GM21360 (cell line): Measurements from ENCODE around the gene ZNF439.
"Not testable (repeated sequence)": the region's sequence is repeated elsewhere in the genome, so short reads cannot be mapped to it uniquely, and the experiment has no call there.

ENCODE experiments used
- ATAC-seq: cut with Tn5 transposase; IDR thresholded peaks from one replicate; pipeline ENCODE4 v1.9.1; 2021; ENCODE audit warnings: mild to moderate bottlenecking, moderate library complexity; ENCODE audit not compliant: unreplicated experiment

The ZNF439 gene

GRCh38 chr19:11867766-11868165 lies 19.2 kb downstream of the ZNF439 start:
- ATAC-seq, result not testable (repeated sequence)

DNA sequence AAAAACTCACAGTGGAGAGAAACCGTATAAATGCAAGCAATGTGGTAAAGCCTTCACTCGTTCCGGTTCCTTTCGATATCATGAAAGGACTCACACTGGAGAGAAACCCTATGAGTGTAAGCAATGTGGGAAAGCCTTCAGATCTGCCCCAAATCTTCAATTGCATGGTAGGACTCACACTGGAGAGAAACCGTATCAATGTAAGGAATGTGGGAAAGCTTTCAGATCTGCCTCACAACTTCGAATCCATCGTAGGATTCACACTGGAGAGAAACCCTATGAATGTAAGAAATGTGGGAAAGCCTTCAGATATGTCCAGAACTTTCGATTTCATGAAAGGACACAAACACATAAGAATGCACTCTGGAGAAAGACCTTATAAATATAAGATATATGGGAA lies 19.7 kb downstream of the ZNF439 start:
- no peak for ATAC-seq

GRCh38 chr19:11872624-11873023 lies 24.1 kb downstream of the ZNF439 start:
- no peak for ATAC-seq

DNA sequence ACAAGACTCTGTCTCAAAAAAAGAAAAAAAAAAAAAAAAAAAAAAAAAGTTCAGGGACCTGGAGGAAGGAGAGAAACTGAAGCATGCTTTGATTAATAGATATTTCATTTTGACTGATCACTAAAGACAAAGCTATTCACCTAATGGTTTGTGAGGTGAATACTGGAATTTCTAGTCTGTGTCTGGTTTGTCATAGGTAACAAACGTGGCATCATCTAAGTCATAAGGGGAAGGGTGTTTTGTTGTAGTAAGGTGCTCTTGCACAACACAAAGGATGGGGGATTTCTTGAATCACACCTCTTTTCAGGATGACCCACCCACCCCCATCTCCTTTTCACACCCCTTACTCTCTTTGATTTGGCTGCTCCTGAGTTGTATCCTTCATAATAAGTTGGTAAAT lies 25.2 kb downstream of the ZNF439 start:
- no peak for ATAC-seq

GRCh38 chr19:11879687-11880266 lies 31.3 kb downstream of the ZNF439 start:
- not testable (repeated sequence) for ATAC-seq

- ATAC-seq, result no peak
Observed at GRCh38 chr19:11880598-11880997, 32.1 kb downstream of the ZNF439 start.

DNA sequence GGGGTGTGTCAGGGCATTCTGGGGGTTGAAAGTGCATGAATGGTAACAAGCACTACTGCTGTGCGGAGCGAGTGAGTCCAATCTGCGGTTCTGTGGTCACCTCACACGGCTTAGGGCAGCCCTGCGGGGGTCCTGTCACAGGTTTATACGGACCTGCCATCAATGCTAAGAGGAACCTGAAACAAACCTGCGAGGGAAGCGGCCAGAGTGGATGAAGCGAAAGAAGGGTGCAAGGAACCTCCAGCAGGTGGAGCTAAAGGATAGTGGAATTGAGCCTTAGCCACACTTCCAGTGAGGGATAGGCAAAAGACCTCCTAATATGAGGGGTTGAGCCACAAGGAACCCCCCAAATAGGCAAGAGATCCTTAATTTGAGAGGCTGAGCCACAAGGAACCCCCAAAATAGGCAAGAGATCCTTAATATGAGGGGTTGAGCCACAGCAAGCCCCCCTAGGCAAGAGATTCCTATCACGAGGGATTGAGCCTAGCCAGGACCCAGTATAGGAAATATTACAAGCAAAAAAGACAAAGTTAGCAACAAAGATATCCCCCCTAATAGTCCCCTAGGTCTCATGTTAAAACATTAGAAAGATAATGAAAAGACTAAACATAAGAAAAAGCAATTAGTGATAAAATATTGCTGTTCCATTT lies 32.8 kb downstream of the ZNF439 start:
- no peak for ATAC-seq

- no peak for ATAC-seq
Observed at GRCh38 chr19:11882606-11883005, 34.1 kb downstream of the ZNF439 start.

GRCh38 chr19:11887234-11887610 lies 38.7 kb downstream of the ZNF439 start:
- no peak for ATAC-seq

DNA sequence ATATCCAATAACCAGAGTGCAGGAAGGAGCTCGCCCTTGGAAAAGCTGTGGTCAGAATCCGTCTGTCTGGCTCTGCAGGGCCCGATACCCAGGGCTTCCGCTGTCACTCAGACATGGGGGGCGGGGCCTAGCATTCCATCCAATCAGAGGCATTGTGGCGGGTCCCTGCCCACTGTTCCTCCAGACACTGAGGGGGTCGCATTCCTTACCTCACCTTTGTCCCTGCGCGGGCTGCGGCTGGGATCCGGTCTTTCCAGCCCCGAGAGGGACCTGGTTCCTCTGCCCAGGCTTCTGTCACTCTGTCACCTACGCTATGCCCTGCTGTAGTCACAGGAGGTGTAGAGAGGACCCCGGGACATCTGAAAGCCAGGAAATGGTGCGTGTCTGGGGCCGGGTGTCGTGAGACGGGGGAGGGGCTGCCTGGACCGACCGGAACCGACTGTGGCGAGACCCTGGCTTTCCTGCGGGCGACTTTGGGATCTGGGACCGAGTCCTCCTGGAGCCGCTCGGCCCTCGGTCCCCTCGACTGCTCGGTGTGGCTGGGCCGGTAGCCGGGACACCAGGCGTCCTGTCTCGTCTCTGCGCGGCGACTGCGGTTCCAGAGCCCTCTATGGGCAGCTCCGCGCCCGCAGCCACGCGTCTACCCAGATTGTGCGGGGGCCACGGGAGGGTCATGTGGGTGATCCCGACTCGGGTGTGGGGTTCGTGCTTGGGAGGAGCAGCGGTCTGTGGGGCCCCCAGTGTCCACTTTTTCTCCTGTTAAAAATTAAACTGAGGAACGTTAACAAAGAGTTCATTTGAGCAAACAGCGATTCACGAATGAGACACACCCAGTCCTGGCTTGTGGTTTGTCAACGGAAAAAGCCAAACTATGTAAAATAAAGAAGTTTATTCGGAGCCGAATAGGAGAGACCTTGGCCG lies 39.3 kb downstream of the ZNF439 start, which contains the start of gene ZNF69:
Gene ZNF69, plus strand, starts transcription at position 172 of the 921 bp plus-strand sequence. Its CDS starts 142 bp downstream, at position 314.
- no peak for ATAC-seq

DNA sequence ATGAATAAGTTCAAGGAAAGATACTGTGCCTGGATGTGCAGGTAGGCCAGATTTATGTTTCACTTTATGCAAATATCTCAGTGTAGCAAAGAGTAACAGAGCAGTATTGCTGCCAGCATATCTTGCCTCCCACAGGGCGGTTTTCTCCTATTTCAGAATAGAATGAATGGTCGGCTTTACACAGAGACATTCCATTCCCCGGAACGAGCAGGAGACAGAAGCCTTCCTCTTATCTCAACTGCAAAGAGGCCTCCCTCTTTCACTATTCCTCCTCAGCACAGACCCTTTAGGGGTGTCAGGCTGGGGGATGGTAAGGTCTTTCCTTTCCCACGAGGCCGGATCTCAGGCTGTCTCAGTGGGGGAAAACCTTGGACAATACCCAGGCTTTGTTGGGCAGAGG lies 41.4 kb downstream of the ZNF439 start:
- ATAC-seq, result not testable (repeated sequence)

- ATAC-seq, result no peak
Observed at GRCh38 chr19:11890634-11891033, 42.1 kb downstream of the ZNF439 start.

DNA sequence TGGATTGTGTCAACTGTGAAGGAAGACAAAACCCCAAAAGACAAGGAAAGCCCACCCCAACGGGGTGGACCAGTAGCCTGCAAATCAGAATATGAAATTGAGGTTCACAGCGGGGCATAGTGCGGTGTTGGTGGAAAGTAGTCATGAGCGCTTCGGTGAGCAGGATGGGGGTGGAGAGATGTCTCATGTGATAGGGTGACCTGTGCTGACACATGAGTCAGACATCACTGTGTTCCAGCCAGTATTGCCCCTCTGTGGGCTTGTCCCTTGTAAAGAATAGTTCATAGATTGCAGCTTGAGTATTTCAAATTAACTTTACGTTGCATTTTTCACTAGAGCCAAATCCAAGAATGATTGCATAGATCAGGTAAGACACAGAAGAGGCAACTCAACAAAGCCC lies 46.3 kb downstream of the ZNF439 start:
- no peak for ATAC-seq

- ATAC-seq, result no peak
Observed at GRCh38 chr19:11902228-11902627, 53.7 kb downstream of the ZNF439 start.

GRCh38 chr19:11905928-11906327 lies 57.4 kb downstream of the ZNF439 start:
- no peak for ATAC-seq

DNA sequence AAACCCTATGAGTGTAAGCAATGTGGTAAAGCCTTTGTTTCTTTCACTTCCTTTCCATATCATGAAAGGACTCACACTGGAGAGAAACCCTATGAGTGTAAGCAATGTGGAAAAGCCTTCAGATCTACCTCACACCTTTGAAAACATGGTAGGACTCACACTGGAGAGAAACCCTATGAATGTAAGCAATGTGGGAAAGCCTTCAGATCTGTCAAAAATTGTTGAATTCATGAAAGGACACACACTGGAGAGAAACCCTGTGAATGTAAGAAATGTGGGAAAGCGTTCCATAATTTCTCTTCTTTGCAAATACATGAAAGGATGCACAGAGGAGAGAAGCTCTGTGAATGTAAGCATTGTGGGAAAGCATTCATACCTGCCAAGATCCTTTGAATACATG lies 63.4 kb downstream of the ZNF439 start:
- not testable (repeated sequence) for ATAC-seq

GRCh38 chr19:11914417-11915051 lies 66.0 kb downstream of the ZNF439 start:
- ATAC-seq, result not testable (repeated sequence)
